Kidney capillary endothelial cell (primary cell): ENCODE results near the gene CXorf51A.
"Not testable (repeated sequence)": the region's sequence is repeated elsewhere in the genome, so short reads cannot be mapped to it uniquely, and the experiment has no call there.

Source experiments
- DNase-seq: peaks from one replicate; pipeline ENCODE4 v3.0.0-alpha.2; 2018; ENCODE audit warnings: low spot score

Gene CXorf51A

GRCh38 chrX:146814644-146815043, at the start of gene CXorf51A:
CXorf51A (minus strand) TSS chrX:146814744; CDS start chrX:146814723, 21 bp downstream.
- not testable (repeated sequence) for DNase-seq

GRCh38 chrX:146863566-146863965, 49.0 kb upstream of the CXorf51A start:
- DNase-seq, result no peak

GRCh38 chrX:146854281-146854680, 39.7 kb upstream of the CXorf51A start:
- no peak for DNase-seq

GRCh38 chrX:146831994-146832393, 17.4 kb upstream of the CXorf51A start:
- no peak for DNase-seq

GRCh38 chrX:146809471-146809870, 5.1 kb downstream of the CXorf51A start, which contains the start of gene CXorf51B:
CXorf51B (plus strand) TSS chrX:146809771; CDS start chrX:146809792, 21 bp downstream.
- not testable (repeated sequence) for DNase-seq
